OCI-LY7 (cell line): Measurements from ENCODE around the gene PLK2.

Experiments
- CTCF ChIP-seq: fragments of 200-600 bp; sonication (generic); conservative IDR thresholded peaks from 2 replicates; pipeline ENCODE4 v1.5.1; 2014; ENCODE audit warnings: mild to moderate bottlenecking, antibody characterized with exemption, low read length, moderate library complexity, mixed read lengths
- EZH2phosphoT487 ChIP-seq: fragments of 200-600 bp; sonication (generic); IDR thresholded peaks from 2 replicates; pipeline ENCODE4 v1.6.1; 2018; ENCODE audit warnings: low read depth, borderline replicate concordance, mild to moderate bottlenecking, mixed run types, antibody characterized with exemption, low read length, moderate library complexity, mixed read lengths

GRCh38 chr5:58462154-58462553 lies 2.3 kb upstream of the PLK2 start:
- TF ChIP-seq CTCF (no peak), EZH2phosphoT487 (no peak)
